Calu3 (cell line): ENCODE measurements around the gene RLN2. TPM values are rescaled to one million over a fixed set of nuclear protein-coding genes. Genes with fewer than 3 reads are reported as not detected.

Source experiments
- BruUV-seq: library from RNA; stranded (reverse); fragments of 400-500 nt; replicated peaks from 2 replicates; lab custom pipeline; 2021; lab: Mats Ljungman, UMichigan
- CTCF ChIA-PET: fragments of 300-600 bp; sonication (Branson Sonifier 250); formaldehyde crosslinking; loops from one replicate; lab custom pipeline; 2022; ENCODE audit warnings: antibody characterized with exemption; lab: Charles Lee
- DNase-seq: peaks from one replicate; pipeline ENCODE4 v3.0.0; 2022
- H3K27ac Mint-ChIP-seq: one replicate; pipeline ENCODE4 v1.8.0; 2022; ENCODE audit warnings: mixed read lengths; ENCODE audit not compliant: unreplicated experiment
- H3K27me3 Mint-ChIP-seq: one replicate; pipeline ENCODE4 v1.8.0; 2022; ENCODE audit warnings: mixed read lengths; ENCODE audit not compliant: unreplicated experiment
- H3K36me3 Mint-ChIP-seq: one replicate; pipeline ENCODE4 v1.8.0; 2022; ENCODE audit warnings: mild to moderate bottlenecking, moderate library complexity, mixed read lengths; ENCODE audit not compliant: insufficient read depth, unreplicated experiment
- H3K4me1 Mint-ChIP-seq: one replicate; pipeline ENCODE4 v1.8.0; 2022; ENCODE audit warnings: mild to moderate bottlenecking, low read depth, mixed read lengths; ENCODE audit not compliant: unreplicated experiment
- H3K4me3 Mint-ChIP-seq: one replicate; pipeline ENCODE4 v1.8.0; 2022; ENCODE audit warnings: mild to moderate bottlenecking, low read depth, moderate library complexity, mixed read lengths; ENCODE audit not compliant: unreplicated experiment
- H3K9me3 Mint-ChIP-seq: one replicate; pipeline ENCODE4 v1.8.0; 2022; ENCODE audit warnings: low read depth, mixed read lengths; ENCODE audit not compliant: unreplicated experiment
- CTCF ChIP-seq: fragments of 200-600 bp; IDR thresholded peaks from one replicate; pipeline ENCODE4 v1.8.0; 2022; ENCODE audit warnings: antibody characterized with exemption; ENCODE audit not compliant: unreplicated experiment
- intact Hi-C: fragments of 100-400 bp; cut with micrococcal nuclease; formaldehyde crosslinking; loops from one replicate; pipeline ENCODE4 v1.10.0; 2022; ENCODE audit not compliant: unreplicated experiment
- total RNA-seq: library from RNA; stranded (reverse); gene quantifications from 2 replicates; pipeline ENCODE4 v1.2.3, GENCODE V29; 2022

Gene RLN2
- total RNA-seq, 1 experiment from 2014 or later, result 2.4 TPM

GRCh38 chr9:5301544-5301943 is 3.0 kb downstream of the RLN2 start:
- TF ChIP-seq CTCF, result no peak
- no peaks in the 10 kb centered on the region for H3K36me3 Mint-ChIP-seq
- no peak for DNase-seq
- no TSS peak for BruUV-seq
- H3K27ac Mint-ChIP-seq, result no peak overlapping the region
- CTCF ChIA-PET, result no interaction called here
- no peaks in the 10 kb centered on the region for H3K9me3 Mint-ChIP-seq
- no peaks in the 10 kb centered on the region for H3K27me3 Mint-ChIP-seq
- H3K4me3 Mint-ChIP-seq, result no peak overlapping the region
- intact Hi-C loops, result no loop called here
- H3K4me1 Mint-ChIP-seq, result no peaks in the 10 kb centered on the region

- no peak for TF ChIP-seq CTCF
- Mint-ChIP-seq H3K9me3 (no peaks in the 10 kb centered on the region), H3K27me3 (no peaks in the 10 kb centered on the region), H3K4me1 (peaks cover 22% of the 10 kb centered on the region), H3K36me3 (no peaks in the 10 kb centered on the region), H3K27ac (no peak overlapping the region), H3K4me3 (no peak overlapping the region)
- no TSS peak for BruUV-seq
- CTCF ChIA-PET, result no interaction called here
- no peak for DNase-seq
- intact Hi-C loops, result no loop called here
Measured at GRCh38 chr9:5292141-5292540, 12.4 kb downstream of the RLN2 start.

GRCh38 chr9:5288591-5288990 is 15.9 kb downstream of the RLN2 start:
- Mint-ChIP-seq H3K27me3 (no peaks in the 10 kb centered on the region), H3K4me3 (no peak overlapping the region), H3K4me1 (peaks cover 32% of the 10 kb centered on the region), H3K36me3 (no peaks in the 10 kb centered on the region), H3K27ac (no peak overlapping the region), H3K9me3 (no peaks in the 10 kb centered on the region)
- TF ChIP-seq CTCF, result no peak
- CTCF ChIA-PET, result interaction anchor here (0.7 kb wide), 2 partner anchors 13 to 220 kb away, joined by 3 read pairs; no protein-coding TSS in a partner anchor
- no peak for DNase-seq
- BruUV-seq, result no TSS peak
- intact Hi-C loops, result no loop called here

GRCh38 chr9:5286262-5286661 is 18.3 kb downstream of the RLN2 start:
- Mint-ChIP-seq H3K36me3 (no peaks in the 10 kb centered on the region), H3K4me3 (no peak overlapping the region), H3K27ac (no peak overlapping the region), H3K4me1 (peaks cover 32% of the 10 kb centered on the region), H3K9me3 (no peaks in the 10 kb centered on the region), H3K27me3 (no peaks in the 10 kb centered on the region)
- BruUV-seq, result no TSS peak
- intact Hi-C loops, result no loop called here
- no peak for DNase-seq
- no peak for TF ChIP-seq CTCF
- CTCF ChIA-PET, result no interaction called here

GRCh38 chr9:5278486-5278885 is 26.0 kb downstream of the RLN2 start:
- no peaks in the 10 kb centered on the region for H3K4me1 Mint-ChIP-seq
- H3K36me3 Mint-ChIP-seq, result no peaks in the 10 kb centered on the region
- BruUV-seq, result no TSS peak
- H3K27ac Mint-ChIP-seq, result no peak overlapping the region
- no peak for DNase-seq
- intact Hi-C loops, result no loop called here
- H3K9me3 Mint-ChIP-seq, result peaks cover 2% of the 10 kb centered on the region
- CTCF ChIA-PET, result no interaction called here
- H3K27me3 Mint-ChIP-seq, result no peaks in the 10 kb centered on the region
- no peak for TF ChIP-seq CTCF
- no peak overlapping the region for H3K4me3 Mint-ChIP-seq
